DND-41 (cell line): ENCODE results near the gene CCBE1.

ENCODE experiments used
- ATAC-seq: fragments of 200-7000 bp; cut with Tn5 transposase; 3 replicates; pipeline ENCODE4 v1.9.1; 2021; ENCODE audit warnings: low read depth; ENCODE audit not compliant: insufficient read depth
- DNase-seq: peaks from one replicate; pipeline ENCODE4 v3.0.0-alpha.2; 2020
- H2AFZ ChIP-seq: 2 replicates; pipeline ENCODE4 v1.6.0; 2012; ENCODE audit warnings: low read depth, low read length
- H3K27ac ChIP-seq: 2 replicates; pipeline ENCODE4 v1.5.1; 2012; ENCODE audit warnings: low read length, inconsistent platforms
- H3K27me3 ChIP-seq: fragments of 200-600 bp; sonication (generic); 2 replicates; pipeline ENCODE4 v1.6.0; 2012; ENCODE audit warnings: low read length, mild to moderate bottlenecking, inconsistent platforms; ENCODE audit not compliant: insufficient read depth, poor library complexity
- H3K36me3 ChIP-seq: 2 replicates; pipeline ENCODE4 v1.5.1; 2012; ENCODE audit warnings: low read length, inconsistent platforms; ENCODE audit not compliant: insufficient read depth
- H3K4me1 ChIP-seq: 2 replicates; pipeline ENCODE4 v1.5.1; 2012; ENCODE audit warnings: mild to moderate bottlenecking, low read length; ENCODE audit not compliant: insufficient read depth
- H3K4me2 ChIP-seq: 2 replicates; pipeline ENCODE4 v1.6.0; 2012; ENCODE audit warnings: mild to moderate bottlenecking, moderate library complexity, low read length, inconsistent platforms; ENCODE audit not compliant: insufficient read depth
- H3K4me3 ChIP-seq, 2 experiments: fragments of 200-600 bp in 1 of 2; shearing (Covaris generic) in 1 of 2; 2 replicates each; pipeline ENCODE4 v1.5.1; 2012 to 2016; ENCODE audit warnings: inconsistent platforms in 2 of 2, low read length in 2 of 2, mild to moderate bottlenecking in 2 of 2, low read depth in 1 of 2, moderate library complexity in 1 of 2
- H3K79me2 ChIP-seq: 2 replicates; pipeline ENCODE4 v1.6.0; 2012; ENCODE audit warnings: low read length, inconsistent platforms; ENCODE audit not compliant: insufficient read depth
- H3K9ac ChIP-seq: 2 replicates; pipeline ENCODE4 v1.6.0; 2012; ENCODE audit warnings: low read depth, mild to moderate bottlenecking, inconsistent platforms, low read length, moderate library complexity
- H3K9me3 ChIP-seq: 2 replicates; pipeline ENCODE4 v1.5.1; 2012; ENCODE audit warnings: low read length, moderate library complexity, mild to moderate bottlenecking, inconsistent platforms; ENCODE audit not compliant: insufficient read depth, severe bottlenecking
- H4K20me1 ChIP-seq: 2 replicates; pipeline ENCODE4 v1.6.0; 2012; ENCODE audit warnings: low read length; ENCODE audit not compliant: insufficient read depth
- CTCF ChIP-seq: IDR thresholded peaks from 2 replicates; pipeline ENCODE4 v1.5.1; 2012; ENCODE audit warnings: borderline replicate concordance, low read length, moderate library complexity, mild to moderate bottlenecking; ENCODE audit not compliant: poor library complexity, severe bottlenecking; ENCODE audit errors: extremely low read depth
- EZH2 ChIP-seq: IDR thresholded peaks from 3 replicates; pipeline ENCODE4 v1.6.1; 2012; ENCODE audit warnings: borderline replicate concordance, low read depth, mild to moderate bottlenecking, moderate library complexity, low read length, inconsistent platforms; ENCODE audit not compliant: severe bottlenecking

Gene CCBE1

GRCh38 chr18:59466980-59467379 lies 230.2 kb downstream of the CCBE1 start:
- H3K27me3 ChIP-seq, result no peaks in the 10 kb centered on the region
- H3K27ac ChIP-seq, result no peak overlapping the region
- no peak overlapping the region for H2AFZ ChIP-seq
- no peaks in the 10 kb centered on the region for H4K20me1 ChIP-seq
- H3K4me1 ChIP-seq, result no peaks in the 10 kb centered on the region
- no peak for DNase-seq
- H3K4me3 ChIP-seq, result no peak overlapping the region
- no peak for TF ChIP-seq EZH2
- TF ChIP-seq CTCF, result no peak
- H3K36me3 ChIP-seq, result no peaks in the 10 kb centered on the region
- no peak overlapping the region for H3K4me2 ChIP-seq
- no peaks in the 10 kb centered on the region for H3K9me3 ChIP-seq
- H3K9ac ChIP-seq, result no peak overlapping the region
- no peaks in the 10 kb centered on the region for H3K79me2 ChIP-seq
- ATAC-seq, result no peak

GRCh38 chr18:59464486-59464885 lies 232.7 kb downstream of the CCBE1 start:
- Histone ChIP-seq H4K20me1 (no peaks in the 10 kb centered on the region), H3K9ac (no peak overlapping the region), H3K4me1 (no peaks in the 10 kb centered on the region), H3K4me2 (no peak overlapping the region), H3K27ac (no peak overlapping the region), H3K9me3 (no peaks in the 10 kb centered on the region), H3K36me3 (no peaks in the 10 kb centered on the region), H3K4me3 (no peak overlapping the region), H3K27me3 (no peaks in the 10 kb centered on the region), H2AFZ (no peak overlapping the region), H3K79me2 (no peaks in the 10 kb centered on the region)
- no peak for DNase-seq
- TF ChIP-seq CTCF (no peak), EZH2 (no peak)
- no peak for ATAC-seq

- Histone ChIP-seq H3K4me1 (no peaks in the 10 kb centered on the region), H2AFZ (no peak overlapping the region), H4K20me1 (no peaks in the 10 kb centered on the region), H3K27me3 (peaks cover 3% of the 10 kb centered on the region), H3K9me3 (no peaks in the 10 kb centered on the region), H3K79me2 (no peaks in the 10 kb centered on the region), H3K9ac (no peak overlapping the region), H3K27ac (no peak overlapping the region), H3K36me3 (no peaks in the 10 kb centered on the region), H3K4me3 (no peak overlapping the region), H3K4me2 (no peak overlapping the region)
- no peak for TF ChIP-seq EZH2
- DNase-seq (no peak), ATAC-seq (no peak)
Measured at GRCh38 chr18:59461171-59461570, 236.1 kb downstream of the CCBE1 start.

GRCh38 chr18:59460072-59460420 lies 237.2 kb downstream of the CCBE1 start:
- ATAC-seq (no peak), DNase-seq (no peak)
- no peaks in the 10 kb centered on the region for H3K9me3 ChIP-seq
- no peaks in the 10 kb centered on the region for H3K36me3 ChIP-seq
- no peaks in the 10 kb centered on the region for H4K20me1 ChIP-seq
- H3K4me2 ChIP-seq, result no peak overlapping the region
- no peak overlapping the region for H3K27ac ChIP-seq
- no peak for TF ChIP-seq EZH2
- no peak for TF ChIP-seq CTCF
- H3K4me1 ChIP-seq, result no peaks in the 10 kb centered on the region
- no peak overlapping the region for H3K4me3 ChIP-seq
- peaks cover 3% of the 10 kb centered on the region for H3K27me3 ChIP-seq
- no peak overlapping the region for H3K9ac ChIP-seq
- H2AFZ ChIP-seq, result no peak overlapping the region
- H3K79me2 ChIP-seq, result no peaks in the 10 kb centered on the region
